ENCODE results near the gene ADGRG1. TPM values are rescaled to one million over a fixed set of nuclear protein-coding genes. Genes with fewer than 3 reads are reported as not detected.
"Not testable (repeated sequence)": the region's sequence is repeated elsewhere in the genome, so short reads cannot be mapped to it uniquely, and the experiment has no call there.

ADGRG1 gene
- total RNA-seq, 1 donor from 2014 or later = 67.1 TPM

- Mint-ChIP-seq H3K27ac (no peak overlapping the region), H3K4me1 (peaks cover 11% of the 10 kb centered on the region), H3K27me3 (ENCODE audit: low read depth) (peaks cover 2% of the 10 kb centered on the region), H3K4me3 (no peak overlapping the region), H3K9me3 (peaks cover 23% of the 10 kb centered on the region), H3K36me3 (no peaks in the 10 kb centered on the region)
- TF ChIP-seq CTCF (IDR thresholded peaks at IDR 0.05; ENCODE audit: unreplicated experiment) = no peak
- no peak for DNase-seq (ENCODE audit: low spot score in 2 of 2, unreplicated experiment in 2 of 2)
Measured at GRCh38 chr16:57593990-57594389, 34.4 kb upstream of the ADGRG1 start.

- Mint-ChIP-seq H3K27ac (no peak overlapping the region), H3K4me3 (no peak overlapping the region), H3K4me1 (peaks cover 11% of the 10 kb centered on the region), H3K36me3 (no peaks in the 10 kb centered on the region), H3K9me3 (peaks cover 23% of the 10 kb centered on the region), H3K27me3 (ENCODE audit: low read depth) (peaks cover 4% of the 10 kb centered on the region)
- no peak for TF ChIP-seq CTCF (IDR thresholded peaks at IDR 0.05; ENCODE audit: unreplicated experiment)
- peak in 1 of 2 experiments; percentile 19 for DNase-seq (ENCODE audit: low spot score in 2 of 2, unreplicated experiment in 2 of 2)
Measured at GRCh38 chr16:57594531-57595031, 33.8 kb upstream of the ADGRG1 start.

GRCh38 chr16:57596234-57596633, 32.2 kb upstream of the ADGRG1 start:
- not testable (repeated sequence) for H3K27ac Mint-ChIP-seq; H3K4me1 Mint-ChIP-seq; H3K4me3 Mint-ChIP-seq; H3K27me3 Mint-ChIP-seq (ENCODE audit: low read depth); H3K36me3 Mint-ChIP-seq; DNase-seq (ENCODE audit: low spot score in 2 of 2, unreplicated experiment in 2 of 2)
- H3K9me3 Mint-ChIP-seq = peaks cover 23% of the 10 kb centered on the region

- Mint-ChIP-seq H3K27me3 (ENCODE audit: low read depth) (peaks cover 4% of the 10 kb centered on the region), H3K4me1 (peaks cover 3% of the 10 kb centered on the region), H3K9me3 (peaks cover 23% of the 10 kb centered on the region), H3K27ac (no peak overlapping the region), H3K4me3 (no peak overlapping the region), H3K36me3 (no peaks in the 10 kb centered on the region)
- no peak for TF ChIP-seq CTCF (IDR thresholded peaks at IDR 0.05; ENCODE audit: unreplicated experiment)
- DNase-seq (ENCODE audit: low spot score in 2 of 2, unreplicated experiment in 2 of 2) = no peak
Measured at GRCh38 chr16:57598437-57598836, 30.0 kb upstream of the ADGRG1 start.

- Mint-ChIP-seq H3K27ac (no peak overlapping the region), H3K27me3 (ENCODE audit: low read depth) (peaks cover 4% of the 10 kb centered on the region), H3K9me3 (peaks cover 23% of the 10 kb centered on the region), H3K4me1 (peaks cover 3% of the 10 kb centered on the region), H3K36me3 (no peaks in the 10 kb centered on the region), H3K4me3 (no peak overlapping the region)
- DNase-seq (ENCODE audit: low spot score in 2 of 2, unreplicated experiment in 2 of 2) = peak in 1 of 2 experiments; percentile 68
- TF ChIP-seq CTCF (IDR thresholded peaks at IDR 0.05; ENCODE audit: unreplicated experiment) = peak; percentile 74
Measured at GRCh38 chr16:57600048-57600835, 28.2 kb upstream of the ADGRG1 start.

- Mint-ChIP-seq H3K4me1 (peaks cover 3% of the 10 kb centered on the region), H3K4me3 (no peak overlapping the region), H3K9me3 (peaks cover 19% of the 10 kb centered on the region), H3K27ac (no peak overlapping the region), H3K27me3 (ENCODE audit: low read depth) (peaks cover 4% of the 10 kb centered on the region), H3K36me3 (no peaks in the 10 kb centered on the region)
- DNase-seq (ENCODE audit: low spot score in 2 of 2, unreplicated experiment in 2 of 2) = peak in 1 of 2 experiments; percentile 13
- TF ChIP-seq CTCF (IDR thresholded peaks at IDR 0.05; ENCODE audit: unreplicated experiment) = no peak
Measured at GRCh38 chr16:57600952-57601580, 27.4 kb upstream of the ADGRG1 start.
